Skeletal muscle tissue (tissue), 4 donors: ENCODE data around the gene ZNF414. TPM values are rescaled to one million over a fixed set of nuclear protein-coding genes. Genes with fewer than 3 reads are reported as not detected.

Experiments
- H3K27ac ChIP-seq: one replicate; pipeline ENCODE4 v1.7.0; 2013; ENCODE audit warnings: mild to moderate bottlenecking, low read depth, low read length, inconsistent platforms
- H3K27me3 ChIP-seq, 3 donors: one replicate each; pipeline ENCODE4 v1.7.0; 2013; ENCODE audit warnings: low read length in 3 of 3; ENCODE audit not compliant: control insufficient read depth in 3 of 3, insufficient read depth in 3 of 3
- H3K36me3 ChIP-seq, 3 donors: one replicate each; pipeline ENCODE4 v1.7.0; 2013; ENCODE audit warnings: low read length in 3 of 3; ENCODE audit not compliant: control insufficient read depth in 3 of 3, insufficient read depth in 3 of 3
- H3K4me1 ChIP-seq, 3 donors: one replicate each; pipeline ENCODE4 v1.7.0; 2013; ENCODE audit warnings: low read length in 3 of 3, mild to moderate bottlenecking in 3 of 3; ENCODE audit not compliant: control insufficient read depth in 3 of 3, insufficient read depth in 3 of 3
- H3K4me3 ChIP-seq, 3 donors: one replicate each; pipeline ENCODE4 v1.7.0; 2013; ENCODE audit warnings: low read length in 3 of 3
- H3K9ac ChIP-seq, 3 donors: one replicate each; pipeline ENCODE4 v1.7.0; 2013; ENCODE audit warnings: low read length in 3 of 3, mild to moderate bottlenecking in 3 of 3, moderate library complexity in 2 of 3, low read depth in 1 of 3
- H3K9me3 ChIP-seq, 3 donors: one replicate each; pipeline ENCODE4 v1.7.0; 2013; ENCODE audit warnings: low read length in 3 of 3; ENCODE audit not compliant: control insufficient read depth in 3 of 3
- total RNA-seq: library from RNA; depleted of rRNA; stranded (reverse); fragments of >200 nt; gene quantifications from one replicate; pipeline ENCODE4 v1.2.3, GENCODE V29; 2014
- donor health status: Osteomylitis.

Gene ZNF414
- total RNA-seq, 1 donor from 2014 or later, result 4.2 TPM

GRCh38 chr19:8510589-8511115, 3.3 kb downstream of the ZNF414 start:
- H3K9ac ChIP-seq, result no peak overlapping the region
- no peak overlapping the region for H3K4me3 ChIP-seq
- peaks cover 0 to 5% (median 2%) of the 10 kb centered on the region in 3 donors for H3K36me3 ChIP-seq
- H3K27ac ChIP-seq, result no peak overlapping the region
- H3K9me3 ChIP-seq, result no peaks in the 10 kb centered on the region
- peaks cover 21 to 31% (median 23%) of the 10 kb centered on the region in 3 donors for H3K4me1 ChIP-seq
- H3K27me3 ChIP-seq, result no peaks in the 10 kb centered on the region

DNA sequence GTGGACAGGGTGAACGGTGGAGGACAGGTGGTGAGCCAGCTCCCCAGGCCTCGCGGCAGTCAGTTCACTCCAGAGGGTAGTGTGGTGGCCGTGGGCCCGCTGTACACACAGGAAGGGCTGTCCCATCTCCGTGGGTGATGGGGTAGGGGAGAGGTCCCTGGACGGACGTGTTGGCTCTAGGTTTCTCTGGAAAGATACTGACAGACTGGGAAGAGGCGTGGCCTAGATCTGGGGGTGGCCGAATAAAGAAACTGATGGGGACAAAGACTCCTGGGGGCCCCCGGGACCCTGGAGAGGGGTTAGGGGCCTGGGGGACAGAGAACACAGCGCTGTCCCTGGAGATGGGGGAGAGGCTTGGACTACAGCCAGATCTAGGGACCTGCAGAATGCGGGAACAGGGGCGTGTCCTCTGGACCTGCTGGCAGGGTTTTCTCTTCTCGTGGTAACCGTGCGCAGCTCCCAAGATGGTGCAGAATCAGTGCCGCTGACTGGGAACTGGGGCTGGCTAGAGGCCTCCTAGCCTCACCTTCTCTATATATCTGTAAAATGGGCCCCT, 7.5 kb downstream of the ZNF414 start:
- peak overlapping the region in 2 of 3 donors; percentile 59 to 84 for H3K9ac ChIP-seq

GRCh38 chr19:8505680-8506401, 8.1 kb downstream of the ZNF414 start:
- peaks cover 8 to 13% (median 10%) of the 10 kb centered on the region in 3 donors for H3K4me1 ChIP-seq

More for the DNA sequence above, 7.5 kb downstream of the ZNF414 start:
- peak overlapping the region; percentile 66 to 78 (median 76) for H3K4me3 ChIP-seq
- H3K9me3 ChIP-seq, result no peaks in the 10 kb centered on the region
- H3K4me1 ChIP-seq, result peaks cover 8 to 13% (median 10%) of the 10 kb centered on the region in 3 donors
- H3K27me3 ChIP-seq, result no peaks in the 10 kb centered on the region
- peaks cover 0 to 2% (median 0%) of the 10 kb centered on the region in 3 donors for H3K36me3 ChIP-seq
- H3K27ac ChIP-seq, result no peak overlapping the region

DNA sequence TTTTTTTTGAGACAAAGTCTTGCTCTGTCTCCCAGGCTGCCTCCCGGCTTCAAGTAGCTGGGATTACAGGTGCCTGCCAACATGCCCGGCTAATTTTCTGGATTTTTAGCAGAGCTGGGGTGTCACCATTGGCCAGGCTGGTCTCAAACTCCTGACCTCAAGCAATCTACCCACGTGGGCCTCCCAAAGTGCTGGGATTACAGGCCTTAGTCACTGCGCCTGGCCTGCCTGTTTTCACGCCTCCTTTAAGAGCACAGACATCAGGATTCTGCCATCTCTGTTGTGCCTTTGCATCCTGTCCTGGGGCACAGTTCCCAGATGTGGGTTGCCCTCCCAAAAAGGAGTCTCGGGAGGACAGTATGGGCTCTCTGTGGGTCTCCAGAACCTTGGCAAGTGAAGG, 9.0 kb downstream of the ZNF414 start:
- peaks cover 8 to 13% (median 10%) of the 10 kb centered on the region in 3 donors for H3K4me1 ChIP-seq
- no peak overlapping the region for H3K27ac ChIP-seq
- H3K27me3 ChIP-seq, result no peaks in the 10 kb centered on the region
- H3K9ac ChIP-seq, result no peak overlapping the region
- peaks cover 0 to 2% (median 0%) of the 10 kb centered on the region in 3 donors for H3K36me3 ChIP-seq
- H3K9me3 ChIP-seq, result no peaks in the 10 kb centered on the region
- H3K4me3 ChIP-seq, result no peak overlapping the region

More at GRCh38 chr19:8505680-8506401, 8.1 kb downstream of the ZNF414 start:
- Histone ChIP-seq H3K36me3 (peaks cover 0 to 2% (median 0%) of the 10 kb centered on the region in 3 donors), H3K27ac (no peak overlapping the region), H3K4me3 (peak overlapping the region; percentile 66 to 78 (median 76)), H3K27me3 (no peaks in the 10 kb centered on the region), H3K9ac (peak overlapping the region; percentile 59 to 84 (median 68)), H3K9me3 (no peaks in the 10 kb centered on the region)

DNA sequence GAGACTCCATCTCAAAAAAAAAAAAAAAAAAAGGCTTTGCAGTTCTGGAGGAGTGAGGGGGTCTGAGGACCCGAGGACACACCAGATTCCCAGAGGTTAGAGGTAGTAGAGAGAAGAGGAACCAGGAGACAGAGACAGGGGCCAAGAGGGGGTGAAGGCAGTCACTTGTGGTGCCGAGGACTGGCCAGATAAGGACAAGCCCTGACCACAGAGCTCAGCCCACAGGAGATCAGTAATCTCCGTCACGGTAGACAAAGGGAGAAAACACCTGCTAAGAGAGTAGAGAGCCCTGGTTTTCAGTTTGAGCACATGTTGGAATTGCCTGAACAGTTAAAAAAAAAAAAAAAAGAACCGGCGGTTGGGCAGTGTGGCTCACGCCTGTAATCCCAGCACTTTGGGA, 9.8 kb downstream of the ZNF414 start:
- Histone ChIP-seq H3K27ac (no peak overlapping the region), H3K4me1 (peaks cover 8 to 13% (median 10%) of the 10 kb centered on the region in 3 donors), H3K36me3 (peaks cover 0 to 2% (median 0%) of the 10 kb centered on the region in 3 donors), H3K4me3 (no peak overlapping the region), H3K27me3 (no peaks in the 10 kb centered on the region), H3K9me3 (no peaks in the 10 kb centered on the region), H3K9ac (no peak overlapping the region)

DNA sequence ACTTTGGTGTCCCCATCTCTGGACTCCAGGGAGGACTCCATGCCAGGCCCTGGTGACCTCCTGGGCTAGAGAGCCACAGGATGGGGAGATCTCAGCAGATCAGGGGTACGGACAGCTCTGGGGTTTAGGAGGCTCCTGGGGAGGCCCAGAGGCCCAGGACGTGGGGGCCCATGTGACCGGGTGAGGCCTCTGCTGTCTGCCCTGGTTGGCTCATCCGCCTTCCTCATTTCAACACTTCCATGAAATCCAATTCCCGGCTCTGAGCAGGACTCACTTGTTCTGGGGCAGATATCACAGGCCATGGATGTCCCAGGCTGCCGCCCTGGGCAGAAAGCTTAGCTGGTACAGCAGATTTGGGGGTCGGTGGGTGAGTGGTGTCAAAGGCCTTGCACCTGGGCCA, 10.5 kb downstream of the ZNF414 start:
- Histone ChIP-seq H3K9me3 (no peaks in the 10 kb centered on the region), H3K27ac (no peak overlapping the region), H3K36me3 (peaks cover 0 to 2% (median 0%) of the 10 kb centered on the region in 3 donors), H3K27me3 (no peaks in the 10 kb centered on the region), H3K4me1 (peaks cover 8 to 13% (median 10%) of the 10 kb centered on the region in 3 donors), H3K4me3 (no peak overlapping the region), H3K9ac (no peak overlapping the region)

- Histone ChIP-seq H3K27ac (no peak overlapping the region), H3K36me3 (no peaks in the 10 kb centered on the region), H3K27me3 (no peaks in the 10 kb centered on the region), H3K9ac (no peak overlapping the region), H3K4me1 (peaks cover 8 to 13% (median 10%) of the 10 kb centered on the region in 3 donors), H3K4me3 (no peak overlapping the region), H3K9me3 (no peaks in the 10 kb centered on the region)
Measured at GRCh38 chr19:8501981-8502380, 12.0 kb downstream of the ZNF414 start.

- H3K9me3 ChIP-seq, result no peaks in the 10 kb centered on the region
- no peaks in the 10 kb centered on the region for H3K27me3 ChIP-seq
- H3K4me3 ChIP-seq, result no peak overlapping the region
- H3K36me3 ChIP-seq, result no peaks in the 10 kb centered on the region
- H3K9ac ChIP-seq, result no peak overlapping the region
- peaks cover 8 to 10% (median 9%) of the 10 kb centered on the region in 3 donors for H3K4me1 ChIP-seq
- H3K27ac ChIP-seq, result no peak overlapping the region
Measured at GRCh38 chr19:8501516-8501915, 12.5 kb downstream of the ZNF414 start.

DNA sequence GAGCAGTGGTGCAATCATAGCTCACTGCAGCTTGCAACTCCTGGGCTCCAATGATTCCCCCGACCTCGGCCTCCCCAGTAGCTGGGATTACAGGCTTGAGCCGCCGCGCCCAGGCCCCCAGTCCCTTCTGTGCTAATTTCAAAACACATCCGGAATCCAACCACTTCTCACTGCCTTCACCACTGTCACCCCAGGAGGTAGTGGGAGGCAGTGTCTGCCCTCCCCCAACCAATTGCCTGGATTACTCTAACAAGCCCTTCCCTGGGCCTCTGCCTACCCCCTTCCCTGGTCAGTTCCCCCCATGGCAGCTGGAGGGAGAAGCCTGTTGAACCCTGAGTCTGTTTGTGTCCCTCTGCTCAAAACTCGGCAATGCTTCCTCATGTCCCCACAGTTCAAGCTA, 13.8 kb downstream of the ZNF414 start:
- no peaks in the 10 kb centered on the region for H3K36me3 ChIP-seq
- H3K9me3 ChIP-seq, result no peaks in the 10 kb centered on the region
- H3K27ac ChIP-seq, result no peak overlapping the region
- H3K4me3 ChIP-seq, result no peak overlapping the region
- H3K4me1 ChIP-seq, result no peaks in the 10 kb centered on the region
- H3K9ac ChIP-seq, result no peak overlapping the region
- no peaks in the 10 kb centered on the region for H3K27me3 ChIP-seq
